Forelimb muscle (tissue), 1 donor: Measurements from ENCODE around the gene CYP2W1. TPM values are rescaled to one million over a fixed set of nuclear protein-coding genes. Genes with fewer than 3 reads are reported as not detected.

Experiments
- DNase-seq: peaks from one replicate; pipeline ENCODE4 v3.0.0-alpha.2; 2013; ENCODE audit warnings: low read depth
- polyA plus RNA-seq: library from polyadenylated mRNA; unstranded; fragments of 120-200 nt; gene quantifications from one replicate; pipeline ENCODE4 v1.2.1, GENCODE V29; 2013; ENCODE audit not compliant: insufficient read length

The CYP2W1 gene
- polyA plus RNA-seq, 1 donor, result 0.59 TPM

DNA sequence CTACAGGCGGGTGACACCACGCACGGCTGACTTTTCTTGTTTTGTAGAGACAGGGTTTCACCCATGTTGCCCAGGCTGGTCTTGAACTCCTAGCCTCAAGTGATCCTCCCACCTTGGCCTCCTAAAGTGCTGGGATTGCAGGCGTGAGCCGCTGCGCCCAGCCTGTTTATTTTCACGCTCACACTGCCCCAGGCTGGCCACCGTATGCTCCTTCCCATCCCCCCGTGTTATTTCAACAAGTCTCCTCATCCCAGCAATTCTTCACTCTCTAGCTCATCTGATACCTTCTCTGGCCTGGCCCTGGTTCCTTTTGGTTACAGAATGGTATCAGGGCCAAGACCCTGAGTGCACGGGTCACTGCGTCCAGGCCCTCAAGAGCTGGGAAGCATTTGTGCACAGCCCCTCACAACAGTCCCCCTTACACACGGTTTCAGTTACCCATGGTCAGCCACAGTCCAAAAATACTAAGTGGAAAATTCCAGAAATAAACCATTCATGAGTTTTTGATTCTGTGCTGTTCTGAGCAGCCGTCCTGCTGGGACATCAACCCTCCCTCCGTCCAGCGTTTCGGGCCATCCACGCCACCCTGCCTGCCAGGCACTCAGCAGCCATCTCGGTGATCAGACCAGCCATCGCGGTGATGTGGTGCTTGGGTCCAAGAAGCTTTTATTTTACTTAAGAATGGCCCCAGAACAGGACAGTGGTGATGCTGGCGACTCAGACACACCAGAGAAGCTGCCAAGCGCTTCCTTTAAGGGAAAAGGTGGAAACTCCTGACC, 16.5 kb upstream of the CYP2W1 start:
- DNase-seq, result no peak

- DNase-seq, result no peak
Observed at GRCh38 chr7:967361-968082, 15.5 kb upstream of the CYP2W1 start.

GRCh38 chr7:968205-969105, 14.5 kb upstream of the CYP2W1 start:
- DNase-seq, result no peak

GRCh38 chr7:969403-969802, 13.6 kb upstream of the CYP2W1 start:
- no peak for DNase-seq

DNA sequence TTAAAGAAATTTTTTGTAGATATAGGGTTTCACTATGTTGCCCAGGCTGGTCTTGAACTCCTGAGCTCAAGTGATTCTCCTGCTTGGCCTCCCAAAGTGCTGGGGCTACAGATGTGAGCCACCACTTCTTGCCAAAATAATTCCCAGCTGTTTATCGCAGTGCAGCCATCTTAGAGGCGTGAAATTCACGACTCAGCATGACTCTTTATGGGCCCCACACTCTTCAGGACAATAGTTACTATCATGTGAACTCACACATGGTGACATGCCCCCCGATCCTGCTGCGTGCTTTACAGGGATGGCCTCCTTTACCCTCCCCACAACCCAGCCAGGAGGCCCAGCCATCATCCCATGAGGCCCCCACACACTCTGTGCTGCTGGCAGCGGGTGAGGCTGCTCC, 12.2 kb upstream of the CYP2W1 start:
- no peak for DNase-seq

DNA sequence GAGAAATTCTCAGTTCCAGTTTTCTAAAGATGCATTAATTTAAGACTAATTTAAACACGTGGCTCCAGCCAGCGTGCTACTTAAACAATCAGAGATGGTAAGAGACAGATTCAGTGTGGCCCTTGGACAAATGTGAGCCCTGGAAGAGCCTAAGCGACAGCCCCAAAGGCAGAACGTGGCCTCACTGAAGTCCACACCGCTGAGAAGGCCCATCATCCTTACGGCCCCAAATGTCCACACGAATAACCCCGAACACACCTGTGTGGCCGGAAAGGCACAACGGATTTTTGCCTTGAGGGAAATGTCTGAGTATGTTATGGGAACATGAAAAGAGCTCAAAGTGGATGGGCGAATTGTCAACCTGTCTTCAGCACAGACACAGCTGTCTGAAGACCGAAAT, 10.9 kb upstream of the CYP2W1 start:
- no peak for DNase-seq

- no peak for DNase-seq
Observed at GRCh38 chr7:972676-973309, 10.2 kb upstream of the CYP2W1 start.

- no peak for DNase-seq
Observed at GRCh38 chr7:973312-973711, 9.7 kb upstream of the CYP2W1 start.

DNA sequence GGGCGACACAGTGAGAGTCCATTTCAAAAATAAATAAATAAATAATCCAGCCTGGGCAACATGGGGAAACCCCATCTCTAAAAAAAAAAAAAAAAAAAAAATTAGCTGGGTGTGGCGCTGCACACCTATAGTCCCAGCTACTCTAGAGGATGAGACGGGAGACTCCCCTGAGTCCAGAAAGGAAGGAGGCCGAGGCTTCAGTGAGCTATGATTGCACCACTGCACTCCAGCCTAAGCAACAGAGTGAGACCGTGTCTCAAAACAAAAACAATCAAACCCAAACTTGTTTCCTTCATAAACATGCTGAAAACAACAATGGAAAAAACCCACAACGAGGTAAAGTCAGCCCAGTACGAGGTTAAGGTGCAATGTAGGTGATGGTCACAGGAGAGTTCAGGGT, 8.8 kb upstream of the CYP2W1 start:
- DNase-seq, result no peak

- peak; percentile 65 for DNase-seq
Observed at GRCh38 chr7:974820-975681, 7.9 kb upstream of the CYP2W1 start, which contains the start of gene COX19. TSS of gene COX19 (minus strand) at chr7:975549. CDS start at chr7:975509, 40 bp downstream.

GRCh38 chr7:975702-976473, 7.1 kb upstream of the CYP2W1 start:
- DNase-seq, result no peak

DNA sequence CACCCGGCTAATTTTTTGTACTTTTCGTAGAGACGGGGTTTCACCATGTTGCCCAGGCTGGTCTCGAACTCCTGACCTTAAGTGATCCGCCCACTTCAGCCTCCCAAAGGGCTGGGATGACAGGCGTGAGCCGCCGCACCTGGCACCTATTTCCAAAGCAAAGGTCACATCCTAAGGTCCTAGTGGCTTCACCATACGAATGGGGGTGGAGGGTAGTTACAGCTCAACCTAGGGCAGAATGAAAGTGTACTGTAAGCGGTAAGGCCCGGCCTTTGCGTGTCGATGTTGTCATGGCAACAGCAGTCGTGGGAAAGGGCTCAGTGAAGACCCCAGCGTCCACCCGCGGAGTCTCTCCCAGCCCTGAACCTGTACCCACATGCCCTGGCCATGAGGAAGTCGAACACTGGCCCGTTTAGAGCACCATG, 6.1 kb upstream of the CYP2W1 start:
- no peak for DNase-seq

DNA sequence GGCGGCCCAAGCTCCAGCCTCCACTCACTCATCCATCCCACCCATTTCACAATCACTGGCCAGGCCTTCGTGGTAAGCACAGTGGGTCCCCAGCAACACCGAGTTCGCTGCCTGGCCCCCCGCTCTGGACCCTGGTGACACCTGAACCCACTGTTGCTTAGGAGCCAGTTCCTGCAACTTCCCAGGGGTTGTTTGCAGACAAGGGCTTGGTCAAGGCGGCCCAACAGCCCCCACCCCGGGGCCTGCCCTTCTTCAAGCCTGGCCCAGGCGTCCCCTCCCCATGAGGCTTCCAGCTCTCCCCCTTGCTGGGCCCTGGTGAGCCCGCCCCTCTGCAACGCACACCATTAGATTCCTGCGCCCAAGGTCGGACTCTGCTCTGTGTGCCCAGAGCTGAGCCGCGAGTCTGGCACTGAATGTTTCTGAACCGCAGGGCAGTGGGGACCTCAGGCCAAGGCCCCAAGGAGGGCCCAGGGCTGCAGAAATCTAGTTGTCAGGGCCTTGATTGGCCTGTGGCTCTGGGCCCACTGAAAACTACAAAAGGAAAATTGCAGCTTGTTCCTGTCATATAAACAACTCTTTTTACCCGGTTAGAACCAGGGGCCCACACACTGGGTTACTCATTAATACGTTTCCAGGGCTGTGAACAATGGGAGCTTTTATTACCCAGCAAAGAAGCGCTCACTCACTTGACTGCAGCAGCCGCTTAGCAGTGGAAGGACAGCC, 5.5 kb upstream of the CYP2W1 start:
- no peak for DNase-seq

DNA sequence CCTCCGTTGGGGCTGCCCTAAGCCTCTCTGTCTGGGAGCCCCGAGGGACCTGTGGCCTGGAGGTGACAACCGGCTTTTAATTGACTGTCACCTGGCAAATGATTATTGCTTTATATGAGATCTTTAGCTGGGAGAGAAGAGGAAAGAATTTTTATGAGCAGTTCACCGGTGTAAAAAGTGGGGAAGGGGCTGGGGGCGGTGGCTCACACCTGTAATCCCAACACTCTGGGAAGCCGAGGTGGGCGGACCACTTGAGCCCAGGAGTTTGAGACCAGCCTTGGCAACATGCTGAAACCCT, 5.0 kb upstream of the CYP2W1 start:
- no peak for DNase-seq

- DNase-seq, result no peak
Observed at GRCh38 chr7:978416-979091, 4.4 kb upstream of the CYP2W1 start.

GRCh38 chr7:979151-979550, 3.8 kb upstream of the CYP2W1 start:
- DNase-seq, result no peak

DNA sequence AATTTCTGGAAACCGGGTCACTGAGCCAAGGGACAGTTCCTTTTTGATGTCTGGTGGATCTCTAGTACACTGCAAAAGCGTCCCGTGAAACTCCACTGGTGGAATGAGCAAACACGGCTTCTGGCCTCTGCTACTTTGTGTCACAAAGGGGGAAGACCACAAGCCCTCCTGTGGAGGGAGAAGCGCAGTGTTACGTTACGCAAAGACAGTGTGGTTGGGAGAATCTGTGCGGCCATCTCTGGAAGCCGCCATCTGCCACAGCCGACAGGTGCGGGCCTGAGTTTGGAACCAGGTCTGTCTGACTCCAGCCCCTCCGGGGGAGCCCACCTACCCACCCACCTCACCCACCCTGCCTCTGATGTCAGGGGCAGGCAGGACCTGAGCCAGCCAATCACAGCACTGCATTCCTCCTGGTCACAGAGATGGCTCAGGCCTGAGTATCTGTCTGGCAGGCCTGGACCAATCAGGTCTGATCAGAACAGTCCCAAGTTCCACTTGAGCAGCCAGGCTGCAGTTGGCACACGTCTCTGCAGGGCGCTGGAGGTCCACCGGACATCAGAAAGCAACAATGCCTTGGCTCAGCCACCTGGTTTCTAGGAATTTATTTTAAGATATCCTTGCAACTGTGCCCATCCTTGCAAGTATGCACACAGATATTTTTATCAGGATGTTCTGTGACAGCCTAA, 3.0 kb upstream of the CYP2W1 start:
- no peak for DNase-seq

DNA sequence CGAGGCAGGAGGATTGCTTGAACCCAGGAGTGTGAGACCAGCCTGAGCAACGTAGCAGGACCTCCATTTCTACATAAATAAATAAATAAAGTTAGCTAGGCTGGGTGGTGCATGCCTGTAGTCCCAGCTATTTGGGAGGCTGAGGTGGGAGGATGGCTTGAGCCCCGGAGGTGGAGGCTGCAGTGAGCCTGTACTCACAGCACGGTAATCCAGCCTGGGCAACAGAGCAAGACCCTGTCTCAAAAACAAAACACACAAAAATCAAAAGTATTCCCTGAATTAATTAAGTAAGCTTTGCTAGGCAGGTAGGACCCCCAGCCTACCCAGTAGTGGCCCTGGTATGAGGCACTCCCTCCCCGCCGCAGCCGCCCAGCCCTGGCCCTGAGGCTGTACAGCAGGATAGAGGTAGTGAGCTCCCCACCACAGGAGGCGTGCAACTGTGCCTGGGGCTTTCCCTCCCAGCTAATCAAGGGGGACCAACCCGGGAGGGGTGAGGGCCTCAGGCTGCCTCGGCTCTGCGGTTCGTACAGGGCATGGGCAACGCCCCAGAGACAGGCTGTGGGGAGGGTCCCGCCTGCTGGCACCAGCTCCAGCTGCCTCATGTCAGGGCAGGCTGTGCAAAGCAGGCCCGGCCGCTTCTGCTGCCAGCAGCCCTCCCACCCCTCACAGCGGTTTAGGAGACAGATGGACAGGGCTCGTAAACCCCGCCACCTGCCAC, 1.0 kb upstream of the CYP2W1 start:
- DNase-seq, result no peak
